Smooth muscle cell (in vitro differentiated cells): ENCODE results near the gene OLFM1. TPM values are rescaled to one million over a fixed set of nuclear protein-coding genes. Genes with fewer than 3 reads are reported as not detected.

ENCODE experiments used
- DNase-seq: peaks from one replicate; lab custom pipeline; 2025; ENCODE audit not compliant: unreplicated experiment; lab: John Stamatoyannopoulos, UW
- H2AFZ ChIP-seq: fragments of 200-600 bp; sonication (generic); 2 replicates; pipeline ENCODE4 v1.6.0; 2016; ENCODE audit warnings: antibody characterized with exemption, low read depth, mild to moderate bottlenecking
- H3F3A ChIP-seq: fragments of 200-600 bp; sonication (generic); 2 replicates; pipeline ENCODE4 v1.6.0; 2017; ENCODE audit warnings: antibody characterized with exemption, low read depth
- H3K27ac ChIP-seq: fragments of 200-600 bp; sonication (generic); 2 replicates; pipeline ENCODE4 v1.5.1; 2016; ENCODE audit warnings: low read depth, mild to moderate bottlenecking
- H3K27me3 ChIP-seq: fragments of 200-600 bp; sonication (generic); 2 replicates; pipeline ENCODE4 v1.6.1; 2016; ENCODE audit warnings: low read depth, mild to moderate bottlenecking
- H3K36me3 ChIP-seq: fragments of 200-600 bp; sonication (generic); 2 replicates; pipeline ENCODE4 v1.5.1; 2016; ENCODE audit warnings: low read depth
- H3K4me1 ChIP-seq: fragments of 200-600 bp; sonication (generic); 2 replicates; pipeline ENCODE4 v1.5.1; 2016; ENCODE audit warnings: low read depth
- H3K4me2 ChIP-seq: fragments of 200-600 bp; sonication (generic); 2 replicates; pipeline ENCODE4 v1.6.0; 2016; ENCODE audit warnings: mild to moderate bottlenecking
- H3K4me3 ChIP-seq: fragments of 200-600 bp; sonication (generic); 2 replicates; pipeline ENCODE4 v1.5.1; 2016; ENCODE audit warnings: mild to moderate bottlenecking
- H3K79me2 ChIP-seq: fragments of 200-600 bp; sonication (generic); 2 replicates; pipeline ENCODE4 v1.6.0; 2016; ENCODE audit warnings: low read depth, mild to moderate bottlenecking
- H3K9ac ChIP-seq: fragments of 200-600 bp; sonication (generic); 2 replicates; pipeline ENCODE4 v1.6.0; 2016; ENCODE audit warnings: low read depth
- H3K9me3 ChIP-seq: fragments of 200-600 bp; sonication (generic); replicated peaks from 2 replicates; pipeline ENCODE4 v1.5.1; 2016; ENCODE audit warnings: low read depth
- H4K20me1 ChIP-seq: fragments of 200-600 bp; sonication (generic); 2 replicates; pipeline ENCODE4 v1.6.0; 2016; ENCODE audit warnings: low read depth
- CTCF ChIP-seq: fragments of 200-600 bp; sonication (generic); IDR thresholded peaks from 2 replicates; pipeline ENCODE4 v1.5.1; 2017; ENCODE audit warnings: borderline replicate concordance, mild to moderate bottlenecking, antibody characterized with exemption; ENCODE audit not compliant: insufficient read depth, poor library complexity, severe bottlenecking
- WGBS: methylation state at CpG from one replicate; pipeline ENCODE4 v1.1.7; 2016; ENCODE audit warnings: low lambda C conversion rate; 5-methylcytosine and 5-hydroxymethylcytosine counted together
- polyA plus RNA-seq: library from polyadenylated mRNA; unstranded; fragments of >200 nt; fragmentation: Nextera tagmentation; extraction: Ambion mirVana; gene quantifications from 2 replicates; pipeline ENCODE4 v1.2.1, GENCODE V29; 2016
- total RNA-seq: library from RNA; depleted of rRNA; stranded (reverse); fragments of >200 nt; gene quantifications from 2 replicates; pipeline ENCODE4 v1.2.3, GENCODE V29; 2014

The OLFM1 gene
- total and polyA plus RNA-seq, 2 experiments from 2014 or later: 4.5 to 11.0 TPM

- 89% methylated on average over 9 of the region's 9 CpGs for WGBS
- H3K79me2 ChIP-seq: no peaks in the 10 kb centered on the region
- H4K20me1 ChIP-seq: no peaks in the 10 kb centered on the region
- H3K27me3 ChIP-seq: peaks cover 11% of the 10 kb centered on the region
- no peaks in the 10 kb centered on the region for H3K9me3 ChIP-seq
- no peak overlapping the region for H2AFZ ChIP-seq
- no peaks in the 10 kb centered on the region for H3K4me1 ChIP-seq
- no peak for DNase-seq
- H3K4me2 ChIP-seq: no peak overlapping the region
- H3K36me3 ChIP-seq: no peaks in the 10 kb centered on the region
- H3K27ac ChIP-seq: no peak overlapping the region
- no peak overlapping the region for H3K4me3 ChIP-seq
- no peaks in the 10 kb centered on the region for H3F3A ChIP-seq
- no peak overlapping the region for H3K9ac ChIP-seq
- TF ChIP-seq CTCF: no peak
Measured at GRCh38 chr9:135096408-135096895, 9.0 kb downstream of the OLFM1 start.

GRCh38 chr9:135098400-135099105, 11.1 kb downstream of the OLFM1 start:
- Histone ChIP-seq H3K36me3 (no peaks in the 10 kb centered on the region), H3K27me3 (peaks cover 11% of the 10 kb centered on the region), H3K9ac (no peak overlapping the region), H3K4me3 (no peak overlapping the region), H3K4me1 (no peaks in the 10 kb centered on the region), H3K27ac (no peak overlapping the region), H3K79me2 (no peaks in the 10 kb centered on the region), H4K20me1 (no peaks in the 10 kb centered on the region), H2AFZ (no peak overlapping the region), H3F3A (no peaks in the 10 kb centered on the region), H3K4me2 (no peak overlapping the region), H3K9me3 (no peaks in the 10 kb centered on the region)
- no peak for DNase-seq
- no peak for TF ChIP-seq CTCF
- 70% methylated on average over 22 of the region's 22 CpGs for WGBS

GRCh38 chr9:135099574-135099973, 12.1 kb downstream of the OLFM1 start:
- DNase-seq: no peak
- Histone ChIP-seq H3K4me1 (no peaks in the 10 kb centered on the region), H3K27me3 (peaks cover 11% of the 10 kb centered on the region), H3K36me3 (no peaks in the 10 kb centered on the region), H4K20me1 (no peaks in the 10 kb centered on the region), H3K9me3 (no peaks in the 10 kb centered on the region), H3K79me2 (no peaks in the 10 kb centered on the region), H3K27ac (no peak overlapping the region), H3K9ac (no peak overlapping the region), H3F3A (no peaks in the 10 kb centered on the region), H3K4me3 (no peak overlapping the region), H2AFZ (no peak overlapping the region), H3K4me2 (no peak overlapping the region)
- WGBS: 91% methylated on average over 5 of the region's 5 CpGs
- TF ChIP-seq CTCF: no peak

GRCh38 chr9:135100241-135100681, 12.8 kb downstream of the OLFM1 start:
- H2AFZ ChIP-seq: no peak overlapping the region
- WGBS: 88% methylated on average over 10 of the region's 10 CpGs
- H3K27me3 ChIP-seq: peaks cover 5% of the 10 kb centered on the region
- no peaks in the 10 kb centered on the region for H3K9me3 ChIP-seq
- DNase-seq: no peak
- no peak overlapping the region for H3K4me3 ChIP-seq
- no peaks in the 10 kb centered on the region for H3K36me3 ChIP-seq
- no peaks in the 10 kb centered on the region for H3K4me1 ChIP-seq
- H3K79me2 ChIP-seq: no peaks in the 10 kb centered on the region
- H3K27ac ChIP-seq: no peak overlapping the region
- H3F3A ChIP-seq: no peaks in the 10 kb centered on the region
- no peak overlapping the region for H3K9ac ChIP-seq
- H4K20me1 ChIP-seq: no peaks in the 10 kb centered on the region
- no peak overlapping the region for H3K4me2 ChIP-seq
- no peak for TF ChIP-seq CTCF
